CD4-positive, alpha-beta T cell treated with Interleukin-6 at 100 ng/mL for 8 hours (primary cell): ENCODE data around the gene SEMA3C.

Source experiments
- DNase-seq: peaks from one replicate; pipeline ENCODE4 v3.0.0-alpha.2; 2020; ENCODE audit warnings: mixed read lengths, low spot score

The SEMA3C gene

GRCh38 chr7:80848841-80849240, 70.0 kb downstream of the SEMA3C start:
- DNase-seq: no peak

- no peak for DNase-seq
Measured at GRCh38 chr7:80847895-80848294, 71.0 kb downstream of the SEMA3C start.

- no peak for DNase-seq
Measured at GRCh38 chr7:80847027-80847426, 71.8 kb downstream of the SEMA3C start.

GRCh38 chr7:80844916-80845315, 73.9 kb downstream of the SEMA3C start:
- DNase-seq: no peak

GRCh38 chr7:80843018-80843677, 75.7 kb downstream of the SEMA3C start:
- DNase-seq: no peak

- DNase-seq: no peak
Measured at GRCh38 chr7:80842022-80842790, 76.6 kb downstream of the SEMA3C start.

- no peak for DNase-seq
Measured at GRCh38 chr7:80841423-80841955, 77.4 kb downstream of the SEMA3C start.

GRCh38 chr7:80840681-80841080, 78.2 kb downstream of the SEMA3C start:
- no peak for DNase-seq

- DNase-seq: no peak
Measured at GRCh38 chr7:80839855-80840254, 79.0 kb downstream of the SEMA3C start.

- DNase-seq: no peak
Measured at GRCh38 chr7:80838643-80839042, 80.2 kb downstream of the SEMA3C start.

GRCh38 chr7:80837345-80837744, 81.5 kb downstream of the SEMA3C start:
- no peak for DNase-seq

- no peak for DNase-seq
Measured at GRCh38 chr7:80835251-80835650, 83.6 kb downstream of the SEMA3C start.

GRCh38 chr7:80833289-80834268, 85.3 kb downstream of the SEMA3C start:
- no peak for DNase-seq

- DNase-seq: no peak
Measured at GRCh38 chr7:80832006-80832405, 86.8 kb downstream of the SEMA3C start.

GRCh38 chr7:80830584-80831285, 88.1 kb downstream of the SEMA3C start:
- no peak for DNase-seq

GRCh38 chr7:80830010-80830409, 88.8 kb downstream of the SEMA3C start:
- DNase-seq: no peak

- no peak for DNase-seq
Measured at GRCh38 chr7:80829527-80829926, 89.3 kb downstream of the SEMA3C start.

- DNase-seq: no peak
Measured at GRCh38 chr7:80827239-80827633, 91.6 kb downstream of the SEMA3C start.

GRCh38 chr7:80826520-80827238, 92.2 kb downstream of the SEMA3C start:
- no peak for DNase-seq

GRCh38 chr7:80825499-80825898, 93.4 kb downstream of the SEMA3C start:
- DNase-seq: no peak

- DNase-seq: no peak
Measured at GRCh38 chr7:80824253-80824652, 94.6 kb downstream of the SEMA3C start.
